MM.1S (cell line): ENCODE data around the gene OSBPL10.

Source experiments
- DNase-seq: peaks from one replicate; pipeline ENCODE4 v3.0.0-alpha.2; 2015
- H2AFZ ChIP-seq: fragments of 300-600 bp; sonication (generic); 2 replicates; pipeline ENCODE4 v1.6.0; 2016; ENCODE audit warnings: antibody characterized with exemption, low read length
- H3F3A ChIP-seq: fragments of 300-600 bp; sonication (generic); 2 replicates; pipeline ENCODE4 v1.6.1; 2016; ENCODE audit warnings: mild to moderate bottlenecking, antibody characterized with exemption, low read length, moderate library complexity, mixed read lengths; ENCODE audit not compliant: insufficient read depth
- H3K27ac ChIP-seq: fragments of 300-600 bp; sonication (generic); 2 replicates; pipeline ENCODE4 v1.5.1; 2016; ENCODE audit warnings: mild to moderate bottlenecking, low read length
- H3K27me3 ChIP-seq: fragments of 300-600 bp; sonication (generic); replicated peaks from 2 replicates; pipeline ENCODE4 v1.6.0; 2016; ENCODE audit warnings: low read length; ENCODE audit not compliant: insufficient read depth
- H3K36me3 ChIP-seq: fragments of 300-600 bp; sonication (generic); replicated peaks from 2 replicates; pipeline ENCODE4 v1.6.1; 2016; ENCODE audit warnings: mild to moderate bottlenecking, low read length, mixed read lengths; ENCODE audit not compliant: insufficient read depth
- H3K4me1 ChIP-seq: fragments of 300-600 bp; sonication (generic); 2 replicates; pipeline ENCODE4 v1.6.1; 2016; ENCODE audit warnings: low read length, mixed read lengths
- H3K4me2 ChIP-seq: fragments of 300-600 bp; sonication (generic); 2 replicates; pipeline ENCODE4 v1.6.0; 2016; ENCODE audit warnings: low read depth, low read length
- H3K4me3 ChIP-seq: fragments of 300-600 bp; sonication (generic); 2 replicates; pipeline ENCODE4 v1.5.1; 2016; ENCODE audit warnings: low read length, mixed read lengths
- H3K79me2 ChIP-seq: fragments of 300-600 bp; sonication (generic); 2 replicates; pipeline ENCODE4 v1.6.1; 2016; ENCODE audit warnings: mixed run types, low read length, mixed read lengths
- H3K9ac ChIP-seq: fragments of 300-600 bp; sonication (generic); 2 replicates; pipeline ENCODE4 v1.6.1; 2016; ENCODE audit warnings: low read length, mixed read lengths
- H3K9me2 ChIP-seq: fragments of 300-600 bp; sonication (generic); replicated peaks from 2 replicates; pipeline ENCODE4 v1.6.1; 2016; ENCODE audit warnings: mild to moderate bottlenecking, low read length, mixed read lengths; ENCODE audit not compliant: insufficient read depth
- H3K9me3 ChIP-seq: fragments of 300-600 bp; sonication (generic); replicated peaks from 2 replicates; pipeline ENCODE4 v1.6.1; 2016; ENCODE audit warnings: mild to moderate bottlenecking, low read length, mixed read lengths; ENCODE audit not compliant: insufficient read depth
- H4K20me1 ChIP-seq: fragments of 300-600 bp; sonication (generic); 2 replicates; pipeline ENCODE4 v1.6.1; 2016; ENCODE audit warnings: mild to moderate bottlenecking, low read length, moderate library complexity, mixed read lengths; ENCODE audit not compliant: insufficient read depth
- CTCF ChIP-seq: fragments of 300-600 bp; sonication (generic); IDR thresholded peaks from 2 replicates; pipeline ENCODE4 v1.5.1; 2016; ENCODE audit warnings: antibody characterized with exemption, low read length, mixed read lengths
- EZH2 ChIP-seq: fragments of 300-600 bp; sonication (generic); optimal IDR thresholded peaks from 2 replicates; pipeline ENCODE3; 2017; ENCODE audit warnings: low read depth, mild to moderate bottlenecking, antibody characterized with exemption, low read length, mixed read lengths
- EZH2phosphoT487 ChIP-seq: fragments of 300-600 bp; sonication (generic); IDR thresholded peaks from 2 replicates; pipeline ENCODE4 v1.6.1; 2018; ENCODE audit warnings: antibody characterized with exemption, low read length

OSBPL10 gene

DNA sequence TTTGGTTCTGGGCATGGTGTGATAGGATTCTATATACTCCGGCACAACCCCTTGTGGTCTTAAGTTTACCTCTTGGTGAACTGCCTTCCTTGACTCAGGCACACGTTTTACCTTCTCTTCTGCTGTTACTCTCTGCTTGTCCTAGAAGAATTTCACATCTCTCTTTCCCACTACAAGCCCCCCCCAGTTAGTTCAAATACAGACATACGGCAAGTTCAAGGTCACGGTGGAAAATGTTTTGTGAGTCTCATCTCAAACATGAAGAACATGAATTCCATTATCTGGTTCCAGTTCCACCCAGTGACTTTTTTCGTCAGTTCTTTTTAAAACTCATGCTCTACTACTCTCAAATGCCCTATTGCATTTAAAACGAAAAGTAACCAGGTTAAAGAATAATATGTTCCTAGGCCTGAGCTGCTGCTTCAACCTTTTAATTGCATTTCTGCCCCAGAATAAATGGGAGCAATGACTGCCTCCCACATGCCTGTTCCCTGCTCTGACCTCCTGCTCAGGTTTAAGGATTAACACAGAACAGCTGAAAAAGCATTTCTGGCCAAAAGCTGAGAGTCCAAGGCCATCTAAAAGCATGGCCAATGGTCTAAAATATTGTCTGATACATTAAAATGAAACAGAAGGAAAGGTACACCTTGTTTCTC, 132.8 kb downstream of the OSBPL10 start:
- Histone ChIP-seq H3K4me2 (no peak overlapping the region), H3K9ac (no peak overlapping the region), H3K4me1 (peaks cover 6% of the 10 kb centered on the region), H3K27me3 (no peaks in the 10 kb centered on the region), H3K4me3 (no peak overlapping the region), H3K9me2 (no peaks in the 10 kb centered on the region), H3K36me3 (no peaks in the 10 kb centered on the region), H3K9me3 (no peaks in the 10 kb centered on the region), H3F3A (no peaks in the 10 kb centered on the region), H4K20me1 (no peaks in the 10 kb centered on the region), H3K27ac (no peak overlapping the region), H2AFZ (no peak overlapping the region), H3K79me2 (no peaks in the 10 kb centered on the region)
- DNase-seq: no peak
- TF ChIP-seq EZH2 (no peak), EZH2phosphoT487 (no peak), CTCF (no peak)

DNA sequence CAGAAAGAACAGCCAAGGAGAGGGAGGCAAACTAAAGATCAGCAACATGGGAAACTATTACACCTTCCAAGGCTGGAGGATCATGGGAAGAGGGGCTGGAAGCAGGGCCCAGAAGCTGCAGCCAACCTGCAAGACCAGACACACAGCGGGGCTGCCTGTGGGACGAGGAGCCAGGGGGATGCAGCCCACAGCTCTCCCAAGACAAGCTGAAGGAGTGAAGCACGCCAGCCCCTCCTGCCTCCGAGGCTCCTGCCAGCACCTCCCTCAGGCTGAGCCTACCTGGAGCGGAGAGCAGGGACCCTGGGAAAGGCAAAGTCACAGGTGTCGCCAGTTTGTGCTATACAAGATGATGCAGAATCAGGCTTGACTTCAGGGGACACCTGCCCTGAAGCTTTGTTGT, 133.3 kb downstream of the OSBPL10 start:
- Histone ChIP-seq H3K9me3 (no peaks in the 10 kb centered on the region), H3K27ac (no peak overlapping the region)

DNA sequence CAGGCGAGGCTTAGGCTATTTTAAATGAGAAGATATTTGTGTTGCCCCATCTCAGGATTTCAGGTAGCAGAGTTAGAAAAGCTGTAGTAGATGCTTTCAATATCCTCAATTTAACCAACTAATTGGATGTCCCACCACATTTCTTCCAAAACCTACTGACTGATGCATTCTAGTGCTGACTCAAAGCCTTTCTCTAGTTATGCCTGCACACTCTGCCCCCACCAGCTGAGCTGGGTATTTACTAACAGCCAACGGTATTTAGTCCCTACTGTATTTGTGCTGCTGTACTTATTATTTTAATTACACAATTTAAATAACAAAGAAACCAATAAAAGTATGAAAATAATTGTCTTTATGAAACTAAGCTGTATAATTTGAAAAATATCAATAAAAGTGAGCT, 139.5 kb downstream of the OSBPL10 start:
- Histone ChIP-seq H4K20me1 (no peaks in the 10 kb centered on the region), H2AFZ (no peak overlapping the region), H3K27ac (no peak overlapping the region), H3F3A (no peaks in the 10 kb centered on the region), H3K4me2 (no peak overlapping the region), H3K4me3 (no peak overlapping the region), H3K4me1 (no peaks in the 10 kb centered on the region), H3K27me3 (no peaks in the 10 kb centered on the region), H3K79me2 (no peaks in the 10 kb centered on the region), H3K36me3 (no peaks in the 10 kb centered on the region), H3K9me2 (no peaks in the 10 kb centered on the region), H3K9ac (no peak overlapping the region), H3K9me3 (no peaks in the 10 kb centered on the region)
- TF ChIP-seq EZH2 (no peak), EZH2phosphoT487 (no peak), CTCF (no peak)
- no peak for DNase-seq

More for the DNA sequence above, 133.3 kb downstream of the OSBPL10 start:
- Histone ChIP-seq H3K36me3 (no peaks in the 10 kb centered on the region), H3K27me3 (no peaks in the 10 kb centered on the region), H2AFZ (no peak overlapping the region), H3K4me2 (no peak overlapping the region), H3K9ac (no peak overlapping the region), H3F3A (no peaks in the 10 kb centered on the region), H3K79me2 (no peaks in the 10 kb centered on the region), H3K9me2 (no peaks in the 10 kb centered on the region), H3K4me1 (peaks cover under 1% of the 10 kb centered on the region), H4K20me1 (no peaks in the 10 kb centered on the region), H3K4me3 (no peak overlapping the region)
- no peak for DNase-seq
- TF ChIP-seq CTCF: no peak
- TF ChIP-seq EZH2: no peak
- TF ChIP-seq EZH2phosphoT487: no peak
